GM19455 (cell line): ENCODE data around the gene AVPI1.

ENCODE experiments used
- ATAC-seq: cut with Tn5 transposase; IDR thresholded peaks from one replicate; pipeline ENCODE4 v1.9.1; 2021; ENCODE audit not compliant: unreplicated experiment

The AVPI1 gene, protein sequence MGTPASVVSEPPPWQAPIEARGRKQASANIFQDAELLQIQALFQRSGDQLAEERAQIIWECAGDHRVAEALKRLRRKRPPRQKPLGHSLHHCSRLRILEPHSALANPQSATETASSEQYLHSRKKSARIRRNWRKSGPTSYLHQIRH

DNA sequence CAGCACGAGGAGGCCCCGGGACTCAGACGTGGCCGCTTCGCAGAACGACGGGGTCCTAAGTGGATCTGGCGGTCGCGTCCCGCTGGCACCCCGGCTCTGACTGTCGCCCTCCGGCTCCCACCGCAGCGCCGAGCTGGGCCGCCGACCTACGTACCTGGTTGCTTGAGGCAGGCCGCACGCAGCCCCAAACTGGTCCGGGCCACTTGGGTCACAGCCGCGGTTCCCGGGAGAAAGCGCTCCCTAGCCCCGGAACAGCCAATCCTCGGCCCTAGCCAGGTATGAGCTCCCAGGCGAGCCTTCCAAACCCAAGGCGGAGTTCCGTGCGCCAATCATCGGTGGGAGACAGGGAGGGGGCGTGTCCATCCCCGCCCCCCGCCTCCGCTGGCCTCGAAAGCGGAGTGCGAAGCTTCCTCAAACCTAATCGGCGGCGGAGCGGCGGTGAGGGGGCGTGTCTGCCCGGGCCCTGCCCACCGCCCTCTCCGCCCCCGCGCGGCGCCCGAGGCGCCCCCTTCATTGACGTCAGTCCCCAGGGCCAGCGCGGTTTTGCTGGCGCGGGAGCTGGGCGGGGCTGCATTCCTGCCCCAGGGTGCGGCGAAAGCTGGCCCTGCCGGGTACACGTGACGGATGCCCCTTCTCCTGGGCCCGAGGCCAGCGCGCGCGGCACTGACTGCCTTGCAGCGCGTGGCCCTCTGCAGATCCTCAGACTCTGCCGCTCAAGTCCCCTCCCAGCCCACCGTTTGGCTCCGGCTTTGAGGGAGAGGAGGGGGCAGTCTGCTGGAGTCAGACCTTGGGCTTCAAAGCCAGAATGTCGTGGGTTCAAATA lies at the start of gene AVPI1:
Gene AVPI1, minus strand, starts transcription at position 280 of the 823 bp plus-strand sequence. CDS start 7,336 bp downstream, outside the sequence.
- peak; percentile 90 for ATAC-seq

DNA sequence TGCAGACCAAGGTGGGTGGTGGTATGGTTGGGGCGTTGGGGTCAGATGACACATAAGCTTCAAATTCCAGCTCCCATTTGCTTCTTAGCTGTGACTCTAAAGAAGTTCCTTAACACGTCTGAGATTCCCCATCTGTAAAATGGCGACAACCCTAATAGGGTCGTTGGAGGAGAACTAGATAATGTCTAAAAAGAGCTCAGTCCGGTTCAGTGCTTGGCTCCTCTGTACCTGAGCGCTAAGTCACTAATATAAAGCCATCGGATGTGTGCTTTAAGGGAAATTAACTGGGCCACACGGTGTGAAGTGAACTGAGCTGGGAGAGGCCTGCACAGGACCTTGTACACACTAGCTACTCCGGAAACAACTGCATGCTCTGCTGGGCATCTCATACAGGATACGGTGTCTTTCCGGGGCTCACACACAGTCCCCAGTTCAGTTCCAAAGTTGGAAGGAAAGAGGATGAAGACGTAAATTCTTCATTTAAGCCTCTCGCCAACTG lies 49.4 kb upstream of the AVPI1 start:
- ATAC-seq, result peak; percentile 23

DNA sequence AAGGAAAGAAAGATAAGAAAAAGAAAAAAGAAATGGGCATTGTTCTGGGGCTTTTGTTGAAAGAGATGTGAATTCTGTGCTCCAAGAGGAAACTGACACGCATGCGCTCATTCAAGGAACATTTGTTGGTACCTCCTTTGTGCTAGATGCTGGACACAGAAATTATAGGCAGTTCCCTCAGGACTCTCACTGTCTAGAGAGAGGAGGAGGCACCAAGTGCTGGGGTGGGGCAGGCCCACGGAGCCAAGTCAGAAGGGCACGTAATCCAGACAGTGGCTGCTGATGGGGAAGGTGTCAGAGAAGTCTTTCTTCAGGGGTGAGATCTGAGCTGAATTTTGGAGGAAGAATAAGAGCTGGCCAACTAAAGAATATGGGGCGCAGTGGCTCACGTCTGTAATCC lies 47.0 kb upstream of the AVPI1 start:
- ATAC-seq, result no peak

DNA sequence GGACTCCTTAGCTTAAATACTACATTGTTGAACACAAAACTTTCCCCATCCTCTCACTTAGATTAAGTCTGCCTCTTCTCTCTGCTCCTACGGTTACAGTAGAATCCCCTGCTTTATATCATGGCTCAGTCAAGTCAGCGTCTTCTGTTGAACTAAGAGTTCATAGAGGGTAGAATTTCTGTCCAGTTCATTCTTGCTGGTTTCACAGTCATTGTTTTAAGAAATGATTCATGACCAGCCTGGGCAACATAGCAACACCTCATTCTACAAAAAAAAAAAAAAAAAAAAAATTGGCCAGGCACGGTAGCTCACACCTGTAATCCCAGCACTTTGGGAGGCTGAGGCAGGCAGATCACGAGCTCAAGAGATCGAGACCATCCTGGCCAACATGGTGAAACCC lies 46.2 kb upstream of the AVPI1 start:
- no peak for ATAC-seq

DNA sequence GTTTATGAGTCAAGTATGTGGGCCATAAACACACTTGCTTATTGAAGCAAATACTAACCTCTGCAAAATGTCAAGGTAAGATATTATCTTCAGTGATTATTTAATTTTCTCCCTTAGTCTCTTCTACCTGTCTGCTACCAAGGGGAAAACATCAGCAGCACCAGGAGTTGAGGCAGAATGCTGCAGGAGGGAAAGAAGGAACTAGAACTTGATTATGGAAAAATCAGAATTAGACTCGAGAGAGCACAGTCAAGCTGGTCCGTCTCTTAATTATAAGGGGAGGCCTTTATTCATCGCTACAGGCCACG lies 45.0 kb upstream of the AVPI1 start:
- no peak for ATAC-seq

DNA sequence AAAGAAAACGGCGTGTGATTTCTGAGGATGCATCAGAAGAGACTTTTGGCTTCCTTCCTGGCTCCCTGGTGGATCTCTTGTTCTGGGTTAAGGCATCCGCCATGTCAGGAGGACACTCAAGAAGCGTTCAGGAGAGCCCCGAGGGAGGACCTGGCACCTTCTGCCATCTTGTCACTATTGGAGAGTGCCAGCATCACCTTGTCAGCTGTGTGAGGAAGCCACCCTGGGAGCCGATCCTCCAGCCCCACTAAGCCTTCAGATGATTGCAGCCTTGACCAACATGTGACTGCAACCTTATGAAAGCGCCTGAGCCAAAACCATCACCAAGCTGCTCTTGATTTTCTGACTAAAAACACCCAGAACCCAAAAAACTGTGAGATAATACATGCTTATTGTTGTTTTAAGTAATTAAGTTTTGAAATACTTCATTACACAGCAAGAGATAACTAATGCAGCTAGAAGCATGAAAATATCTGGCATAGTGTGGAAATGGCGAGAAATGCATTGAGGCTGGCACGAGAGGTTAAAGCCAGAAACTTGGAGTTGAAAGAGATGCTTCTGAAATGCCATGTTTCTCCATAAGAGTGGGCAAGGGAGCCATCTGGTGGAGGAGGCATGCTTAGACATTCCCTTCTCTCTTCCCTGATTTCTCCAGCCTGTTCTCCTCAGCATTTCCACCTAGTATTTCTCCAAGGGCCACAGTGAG lies 44.5 kb upstream of the AVPI1 start:
- no peak for ATAC-seq

DNA sequence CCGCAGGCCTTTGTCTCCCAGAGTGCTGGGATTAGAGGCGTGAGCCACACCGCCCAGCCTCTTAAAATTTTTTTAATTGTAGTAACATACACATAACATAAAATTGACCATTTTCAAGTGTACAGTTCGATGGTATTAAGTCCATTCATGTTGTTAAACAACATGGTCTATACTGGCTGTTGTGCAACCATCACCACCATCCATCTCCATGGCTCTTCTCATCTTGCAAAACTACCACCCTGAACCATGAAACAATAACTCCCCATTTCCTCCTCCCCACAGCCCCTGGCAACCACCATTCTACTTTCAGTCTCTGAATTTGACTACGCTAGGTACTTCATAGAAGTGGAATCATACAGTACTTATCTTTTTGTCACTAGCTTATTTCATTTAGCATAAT lies 42.0 kb upstream of the AVPI1 start:
- no peak for ATAC-seq

DNA sequence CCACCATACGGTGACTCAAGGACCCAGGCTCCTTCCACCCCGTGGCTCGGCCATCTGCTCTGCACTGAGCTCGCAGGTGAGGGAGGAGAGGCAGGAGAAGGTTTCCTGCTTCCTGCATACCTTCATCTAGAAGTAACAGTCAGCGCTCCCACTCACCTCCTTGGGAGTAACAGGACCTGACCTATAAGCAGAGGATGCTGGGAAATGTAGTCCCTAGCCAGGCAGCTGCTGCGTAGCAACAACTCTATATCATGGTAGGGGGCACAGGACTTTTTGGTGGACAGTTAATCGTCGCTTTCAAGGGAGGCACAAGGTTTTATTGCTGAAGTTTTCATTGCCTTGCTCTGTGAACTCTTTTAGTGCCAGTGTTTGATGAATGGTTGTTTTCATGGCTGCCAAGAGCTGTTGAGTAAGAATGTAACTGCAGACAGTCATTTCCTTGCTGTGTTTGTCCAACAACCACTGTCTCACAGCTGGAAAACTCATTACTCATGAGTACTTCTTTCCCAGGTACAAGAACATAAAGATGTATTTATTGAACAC lies 39.7 kb upstream of the AVPI1 start:
- ATAC-seq, result no peak

DNA sequence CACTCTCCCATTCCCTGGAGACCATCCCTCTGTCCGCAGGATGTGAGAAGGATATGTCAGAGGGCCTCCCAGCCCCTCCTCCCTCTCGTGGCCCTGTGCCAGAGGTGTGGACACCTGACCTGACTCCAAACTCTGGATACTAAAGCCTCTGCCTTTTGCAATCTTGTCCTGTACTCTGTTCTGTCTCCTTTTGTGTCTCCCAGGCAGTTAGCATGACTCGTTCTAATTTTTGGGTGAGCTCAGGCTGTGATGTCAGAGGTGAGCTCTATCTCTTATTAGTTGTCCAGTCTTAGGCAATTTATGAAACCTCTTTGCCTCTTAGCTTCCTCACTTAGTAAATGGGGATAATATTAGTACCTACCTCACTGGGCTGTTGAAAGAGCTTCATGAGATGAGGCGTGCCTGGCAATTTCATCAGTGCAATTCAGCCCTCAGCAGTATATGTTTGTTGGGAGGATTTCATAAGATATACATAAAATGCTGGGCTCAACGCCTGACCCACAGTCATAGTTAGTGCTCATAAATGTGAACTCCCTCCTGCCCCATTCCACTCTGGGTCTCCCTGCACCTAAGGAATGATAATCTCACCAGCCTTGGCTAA lies 37.4 kb upstream of the AVPI1 start:
- ATAC-seq, result no peak

DNA sequence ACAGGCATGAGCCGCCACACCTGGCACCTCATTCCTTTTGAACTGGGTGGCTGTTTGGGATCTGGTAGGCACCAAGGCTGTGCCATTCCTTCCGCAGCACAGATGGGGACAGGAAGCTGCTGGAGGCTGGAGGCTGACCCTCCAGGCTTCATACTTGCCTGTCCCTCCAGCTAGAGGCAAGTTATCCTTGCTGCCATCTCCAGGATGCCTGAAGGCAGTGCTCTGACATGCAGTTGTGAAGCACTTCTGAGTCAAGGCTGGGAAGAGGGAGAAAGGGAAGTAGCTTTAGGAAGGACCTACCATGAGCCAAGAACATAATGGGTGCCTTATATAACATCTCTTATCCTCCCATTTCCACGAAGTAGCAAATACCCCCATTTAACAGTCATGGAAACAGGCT lies 36.0 kb upstream of the AVPI1 start:
- ATAC-seq, result no peak

DNA sequence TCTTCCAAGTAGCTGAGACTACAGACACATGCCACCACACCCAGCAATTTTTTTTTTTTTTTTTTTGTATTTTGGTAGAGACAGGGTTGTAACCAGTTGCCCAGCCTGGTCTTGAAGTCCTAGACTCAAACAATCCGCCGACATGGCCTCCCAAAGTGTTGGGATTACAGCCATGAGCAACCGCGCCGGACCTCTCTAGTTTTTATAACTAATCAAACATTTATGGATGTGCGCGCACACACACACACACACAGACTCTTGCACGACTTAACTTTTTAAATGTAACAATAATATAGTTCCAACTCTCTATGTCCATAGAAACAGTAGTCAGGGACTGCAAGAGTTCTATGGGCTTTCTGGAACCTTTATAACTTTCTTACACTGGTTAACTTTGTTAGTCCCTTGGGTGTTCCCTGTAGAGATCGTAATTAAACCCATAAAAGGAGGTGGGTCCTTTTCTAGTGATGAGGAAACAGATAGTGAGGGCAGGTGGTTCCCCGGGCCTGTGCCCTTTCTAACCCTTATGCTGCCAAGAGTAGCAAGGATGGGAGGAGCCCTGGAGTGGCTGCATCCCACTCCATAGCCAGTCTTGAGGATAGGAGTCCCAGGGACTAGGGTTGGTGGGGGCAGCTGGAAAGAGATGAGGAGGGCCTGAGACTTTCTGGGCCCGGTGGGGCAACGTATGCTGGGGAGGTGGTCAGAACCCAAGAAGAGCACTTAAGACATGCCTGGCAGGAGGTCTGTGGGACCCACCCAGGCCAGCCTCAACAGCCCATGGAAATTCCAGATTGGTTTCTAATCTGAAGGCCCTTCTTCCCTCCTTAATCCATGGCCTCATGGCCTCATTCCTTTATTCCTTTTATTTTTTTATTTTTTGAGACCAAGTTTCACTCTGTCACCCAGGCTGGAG lies 35.1 kb upstream of the AVPI1 start:
- no peak for ATAC-seq

DNA sequence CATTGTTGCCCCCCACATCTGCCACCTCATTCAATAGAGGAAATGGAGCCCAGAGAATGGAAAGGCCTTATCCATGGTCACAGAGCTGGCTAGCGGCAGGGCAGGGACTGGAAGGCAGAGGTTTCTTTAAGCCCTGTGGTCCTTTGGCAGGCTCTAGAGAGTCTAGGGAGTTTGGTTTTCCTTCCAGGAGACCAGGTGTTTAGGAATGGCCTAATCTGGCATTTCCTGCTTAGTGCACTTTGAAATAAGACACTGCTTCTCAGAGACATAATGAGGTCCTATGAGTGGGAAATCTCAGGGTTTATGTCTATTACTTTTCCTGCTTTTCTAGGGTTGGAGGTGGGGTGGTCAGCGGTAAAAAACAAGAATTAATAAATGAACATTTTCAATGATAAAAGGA lies 32.6 kb upstream of the AVPI1 start:
- no peak for ATAC-seq

DNA sequence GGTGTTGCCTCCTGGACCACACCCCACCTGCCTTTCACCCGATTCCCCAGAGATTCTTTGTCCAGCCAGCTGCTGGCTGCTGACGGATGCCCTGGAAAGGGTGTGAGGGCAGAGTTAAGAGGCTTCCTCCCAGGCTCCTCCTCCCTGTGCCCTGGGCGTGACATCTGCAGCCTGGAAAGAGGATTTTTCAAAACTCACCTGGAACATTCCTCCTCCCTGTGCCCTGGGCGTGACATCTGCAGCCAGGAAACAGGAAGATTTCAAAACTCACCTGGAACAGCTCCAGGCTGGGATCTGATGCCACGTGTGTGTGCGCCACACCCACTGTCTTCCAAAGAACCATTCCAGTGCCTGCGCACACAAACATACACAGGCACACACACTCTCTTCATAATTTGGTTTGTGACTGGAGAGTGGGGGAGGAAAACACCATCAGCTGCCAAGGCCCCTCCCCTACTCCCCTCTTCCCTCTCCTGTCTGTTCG lies 31.7 kb upstream of the AVPI1 start:
- ATAC-seq, result no peak

DNA sequence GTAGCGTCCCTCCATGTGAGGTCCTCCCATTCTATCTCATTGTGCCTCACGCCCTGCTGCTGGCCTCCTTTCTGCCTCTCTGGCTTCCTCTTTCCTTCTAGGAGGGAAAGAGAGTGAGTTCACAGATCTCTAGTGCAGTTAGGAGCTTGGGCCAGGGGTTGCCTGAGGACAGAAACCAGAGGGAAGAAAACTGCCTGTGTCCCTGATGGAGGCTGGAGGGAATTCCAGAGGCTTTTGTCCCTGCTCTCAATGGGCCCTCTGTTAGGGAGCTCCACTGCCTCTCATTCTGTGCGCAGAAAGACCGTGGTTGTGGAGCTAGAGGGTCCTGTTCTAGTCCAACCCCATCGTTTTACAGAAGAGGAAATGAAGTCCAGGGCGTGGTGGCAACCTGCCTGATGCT lies 31.1 kb upstream of the AVPI1 start:
- no peak for ATAC-seq

DNA sequence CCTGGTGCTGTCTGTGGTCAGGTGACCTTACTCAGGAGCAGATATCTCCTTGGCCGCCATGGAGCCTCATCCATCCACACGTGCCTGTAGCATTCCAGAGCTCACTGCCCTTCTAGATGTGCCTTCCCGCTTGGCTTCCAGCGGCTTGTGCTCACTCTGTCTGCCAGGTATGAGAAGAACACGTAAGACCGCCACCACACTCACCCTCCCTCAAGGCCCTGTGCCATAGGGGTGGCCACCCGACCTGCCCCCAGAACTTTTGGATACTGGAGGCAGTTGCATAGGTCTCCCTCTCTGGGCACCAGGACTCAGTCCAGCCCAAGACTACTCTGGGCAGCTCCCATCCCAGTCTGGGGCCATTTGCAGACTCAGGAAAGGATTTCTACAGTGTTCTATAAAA lies 30.6 kb upstream of the AVPI1 start:
- no peak for ATAC-seq

DNA sequence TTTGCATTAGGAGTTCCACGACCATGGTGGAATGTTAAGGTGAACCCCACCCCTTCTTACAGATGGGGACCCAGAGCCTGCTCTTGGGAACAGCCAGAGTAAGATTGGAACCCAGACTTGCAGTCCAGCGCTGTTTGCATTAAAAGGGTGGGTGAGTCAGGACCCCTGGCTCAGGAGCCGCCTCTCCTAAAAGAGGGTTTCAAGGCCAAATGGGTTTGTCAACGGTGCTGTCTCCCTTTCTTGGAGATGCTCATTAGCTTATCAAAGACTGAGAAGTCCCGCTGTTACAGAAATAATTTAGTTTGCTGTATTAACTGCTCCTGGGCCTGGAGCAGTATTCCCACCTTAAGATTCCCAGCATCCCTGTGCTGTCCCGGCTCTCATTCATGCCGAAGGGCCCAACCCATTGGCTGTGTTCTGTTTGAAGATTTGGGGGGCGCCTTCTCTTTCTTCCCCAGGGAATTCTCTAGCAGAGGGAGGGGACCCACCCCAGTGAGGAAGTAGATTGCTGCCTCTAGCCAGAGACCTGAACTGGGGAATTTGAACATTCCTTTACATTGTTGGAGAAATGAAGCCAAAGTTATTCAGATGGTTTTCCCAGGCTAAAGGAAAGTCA lies 28.3 kb upstream of the AVPI1 start:
- no peak for ATAC-seq

DNA sequence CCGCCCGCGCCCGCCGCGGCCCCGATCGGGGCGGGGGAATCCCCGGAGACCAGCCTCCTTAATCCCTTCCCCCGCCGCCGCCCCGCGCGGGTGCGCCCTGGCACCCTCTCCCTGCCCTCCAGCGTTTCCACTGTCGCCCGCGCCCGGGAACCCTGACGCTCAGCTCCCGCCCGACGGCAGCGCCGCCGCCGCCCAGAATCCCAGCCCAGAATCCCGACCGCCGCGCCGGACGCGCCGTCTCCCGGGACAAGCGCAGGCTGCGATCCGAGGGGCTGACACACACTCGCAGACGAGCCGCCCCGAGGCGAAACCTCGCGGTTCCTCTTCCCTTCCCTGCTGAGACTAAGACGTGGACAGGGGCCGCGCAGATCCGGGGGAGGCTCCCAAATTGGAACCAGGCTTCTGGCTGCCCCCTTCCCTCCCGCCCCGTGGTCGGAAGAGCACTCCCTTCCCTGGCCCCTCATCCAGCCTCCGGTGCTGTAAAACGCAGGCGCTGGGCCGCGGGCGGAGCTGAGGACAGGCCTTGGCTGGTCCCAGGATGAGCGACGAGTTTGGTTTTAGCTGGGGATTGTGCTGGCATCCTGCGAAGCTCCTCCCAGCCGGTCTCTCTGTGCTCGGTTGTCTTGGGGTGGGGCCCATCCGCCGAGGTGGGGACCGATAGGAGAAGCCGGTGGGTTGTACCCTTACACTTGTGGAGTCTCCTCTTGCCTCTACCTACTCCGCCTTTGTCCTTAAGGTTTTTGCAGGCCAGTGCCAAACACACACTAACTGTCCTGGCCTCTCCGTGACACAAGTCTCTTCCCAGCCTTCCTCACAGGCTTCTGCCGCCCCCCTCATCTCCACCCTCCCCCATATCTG lies 27.6 kb upstream of the AVPI1 start:
- no peak for ATAC-seq

DNA sequence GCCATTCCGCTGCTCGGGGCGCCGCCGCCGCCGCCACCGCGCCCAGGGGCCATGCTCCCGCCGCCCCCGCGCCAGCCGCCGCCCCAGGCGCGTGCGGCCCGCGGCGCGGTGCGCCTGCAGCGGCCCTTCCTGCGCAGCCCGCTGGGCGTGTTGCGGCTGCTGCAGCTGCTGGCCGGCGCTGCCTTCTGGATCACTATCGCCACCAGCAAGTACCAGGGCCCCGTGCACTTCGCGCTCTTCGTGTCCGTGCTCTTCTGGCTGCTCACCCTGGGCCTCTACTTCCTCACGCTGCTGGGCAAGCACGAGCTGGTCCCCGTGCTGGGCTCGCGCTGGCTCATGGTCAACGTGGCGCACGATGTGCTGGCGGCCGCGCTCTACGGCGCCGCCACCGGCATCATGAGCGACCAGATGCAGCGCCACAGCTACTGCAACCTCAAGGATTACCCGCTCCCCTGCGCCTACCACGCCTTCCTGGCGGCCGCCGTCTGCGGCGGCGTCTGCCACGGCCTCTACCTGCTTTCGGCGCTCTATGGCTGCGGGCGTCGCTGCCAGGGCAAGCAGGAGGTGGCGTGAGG lies 26.9 kb upstream of the AVPI1 start:
- ATAC-seq, result peak; percentile 91
